ENCODE results near the gene SENP1.

DNA sequence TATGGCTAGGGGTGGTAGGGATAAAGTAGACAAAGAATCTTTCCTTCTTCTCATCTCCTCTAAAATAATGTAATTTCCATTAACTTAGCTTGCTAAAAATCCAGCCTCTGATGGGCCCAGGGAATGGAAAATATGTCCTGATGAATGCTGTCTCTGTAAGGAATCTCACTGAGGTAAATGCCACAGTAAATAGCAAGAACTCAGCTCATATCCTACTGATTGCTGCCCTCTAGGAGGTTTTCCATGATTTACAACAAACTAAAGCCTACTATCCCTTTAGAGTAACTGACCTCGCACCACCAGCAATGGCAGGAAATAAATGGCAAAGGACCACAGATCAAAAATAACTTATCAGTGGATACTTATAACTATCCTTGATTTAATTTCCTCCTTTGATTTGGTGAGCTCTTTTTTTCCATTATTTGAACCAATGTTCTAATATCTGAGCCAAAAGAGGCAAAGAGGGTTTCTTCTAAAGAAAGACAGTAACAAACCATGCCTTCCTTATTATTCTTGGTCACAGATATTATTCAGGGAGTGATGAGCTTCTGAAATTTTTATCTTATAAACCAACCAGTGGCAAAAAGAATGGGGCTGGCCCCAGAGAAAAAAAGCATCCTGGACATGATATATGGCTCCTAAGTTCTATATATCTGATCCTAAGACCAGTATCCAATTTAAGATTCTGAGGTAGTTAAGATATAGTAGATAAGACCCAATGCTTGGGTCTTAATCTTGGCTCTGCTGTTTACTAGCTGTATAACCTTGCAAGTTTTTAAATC is 43.8 kb downstream of the SENP1 start:
- TF ChIP-seq RAD21 (conservative IDR thresholded peaks at IDR 0.05 in 1 of 2, IDR thresholded peaks at IDR 0.05 in 1 of 2) (no peak), REST (IDR thresholded peaks at IDR 0.05) (no peak), CTCF (IDR thresholded peaks at IDR 0.05) (no peak), ESRRA (IDR thresholded peaks at IDR 0.05; ENCODE audit: borderline replicate concordance, low read length) (no peak), POLR2A (IDR thresholded peaks at IDR 0.05; ENCODE audit: low read length) (no peak), PHF8 (IDR thresholded peaks at IDR 0.05; ENCODE audit: borderline replicate concordance, low read depth) (no peak)

All from A549 (cell line).